Thoracic aorta (tissue), 2 donors: Measurements from ENCODE around the gene CFAP251. TPM values are rescaled to one million over a fixed set of nuclear protein-coding genes. Genes with fewer than 3 reads are reported as not detected.

Experiments
- ATAC-seq: fragments of 150-250 bp; one replicate; pipeline ENCODE4 v1.8.0; 2017; ENCODE audit warnings: low read depth; ENCODE audit not compliant: insufficient number of reproducible peaks, low FRiP score
- DNase-seq: peaks from one replicate; pipeline ENCODE4 v3.0.0-alpha.2; 2020; ENCODE audit warnings: low spot score
- H3K27ac ChIP-seq, 2 donors: fragments of 200-600 bp; sonication (generic); 1 replicate in 1 of 2; 2 replicates in 1 of 2; pipeline ENCODE4 v1.5.1; 2016; ENCODE audit warnings: mild to moderate bottlenecking in 2 of 2, moderate library complexity in 2 of 2
- H3K27me3 ChIP-seq: fragments of 200-600 bp; sonication (generic); replicated peaks from 2 replicates; pipeline ENCODE4 v1.6.0; 2016; ENCODE audit warnings: mild to moderate bottlenecking; ENCODE audit not compliant: insufficient read depth
- H3K36me3 ChIP-seq: fragments of 200-600 bp; sonication (generic); one replicate; pipeline ENCODE4 v1.5.1; 2016
- H3K4me1 ChIP-seq, 2 donors: fragments of 200-600 bp; sonication (generic); 1 replicate in 1 of 2; 2 replicates in 1 of 2; pipeline versions ENCODE4 v1.5.1 to v1.6.0; 2016; ENCODE audit warnings: low read depth in 2 of 2, mild to moderate bottlenecking in 1 of 2; ENCODE audit not compliant: control insufficient read depth in 1 of 2
- H3K4me3 ChIP-seq: fragments of 200-600 bp; sonication (generic); 2 replicates; pipeline ENCODE4 v1.5.1; 2016; ENCODE audit warnings: mild to moderate bottlenecking
- H3K9me3 ChIP-seq: fragments of 200-600 bp; sonication (generic); 2 replicates; pipeline ENCODE4 v1.5.1; 2016
- CTCF ChIP-seq: fragments of 200-600 bp; sonication (generic); IDR thresholded peaks from one replicate; pipeline ENCODE4 v1.5.1; 2019; ENCODE audit warnings: antibody characterized with exemption
- total RNA-seq, 2 donors: library from RNA; depleted of rRNA; stranded (reverse); fragments of >200 nt; gene quantifications; one replicate each; pipeline versions ENCODE4 v1.1.0 to v1.2.3, GENCODE V29; 2016

CFAP251 gene
- total RNA-seq, 2 donors from 2014 or later = 3.4 to 6.9 TPM

- TF ChIP-seq CTCF = no peak
- ATAC-seq (no peak), DNase-seq (no peak)
- Histone ChIP-seq H3K27me3 (no peaks in the 10 kb centered on the region), H3K4me3 (no peak overlapping the region), H3K36me3 (peaks cover 21% of the 10 kb centered on the region), H3K27ac (no peak overlapping the region), H3K4me1 (no peaks in the 10 kb centered on the region), H3K9me3 (no peaks in the 10 kb centered on the region)
Observed at GRCh38 chr12:122042910-122043309, 124.5 kb downstream of the CFAP251 start.

- ATAC-seq = no peak
- H3K36me3 ChIP-seq = peaks cover 21% of the 10 kb centered on the region
- no peak overlapping the region for H3K4me3 ChIP-seq
- no peaks in the 10 kb centered on the region for H3K27me3 ChIP-seq
- no peak for DNase-seq
- H3K4me1 ChIP-seq = no peaks in the 10 kb centered on the region
- no peaks in the 10 kb centered on the region for H3K9me3 ChIP-seq
- no peak for TF ChIP-seq CTCF
- no peak overlapping the region for H3K27ac ChIP-seq
Observed at GRCh38 chr12:122043476-122043875, 125.1 kb downstream of the CFAP251 start.

- Histone ChIP-seq H3K4me3 (no peak overlapping the region), H3K27ac (no peak overlapping the region), H3K4me1 (no peaks in the 10 kb centered on the region), H3K9me3 (no peaks in the 10 kb centered on the region), H3K27me3 (no peaks in the 10 kb centered on the region), H3K36me3 (peaks cover 16% of the 10 kb centered on the region)
- DNase-seq = no peak
- ATAC-seq = no peak
- no peak for TF ChIP-seq CTCF
Observed at GRCh38 chr12:122045262-122045661, 126.9 kb downstream of the CFAP251 start.

GRCh38 chr12:122046145-122046544 is 127.8 kb downstream of the CFAP251 start:
- ATAC-seq = no peak
- DNase-seq = no peak
- peaks cover 16% of the 10 kb centered on the region for H3K36me3 ChIP-seq

GRCh38 chr12:122048151-122048550 is 129.8 kb downstream of the CFAP251 start:
- no peaks in the 10 kb centered on the region for H3K27me3 ChIP-seq
- peaks cover 13% of the 10 kb centered on the region for H3K36me3 ChIP-seq
- no peak for TF ChIP-seq CTCF
- peaks cover 6 to 19% of the 10 kb centered on the region in 2 donors for H3K4me1 ChIP-seq
- no peak overlapping the region for H3K4me3 ChIP-seq
- no peak for ATAC-seq
- no peak overlapping the region for H3K27ac ChIP-seq
- DNase-seq = no peak
- H3K9me3 ChIP-seq = no peaks in the 10 kb centered on the region

More at GRCh38 chr12:122046145-122046544, 127.8 kb downstream of the CFAP251 start:
- TF ChIP-seq CTCF = no peak
- H3K27me3 ChIP-seq = no peaks in the 10 kb centered on the region
- H3K4me3 ChIP-seq = no peak overlapping the region
- H3K27ac ChIP-seq = no peak overlapping the region
- H3K4me1 ChIP-seq = peaks cover 3 to 7% of the 10 kb centered on the region in 2 donors
- no peaks in the 10 kb centered on the region for H3K9me3 ChIP-seq
